T follicular helper cell (primary cell): ENCODE data around the gene NDUFA8.

ENCODE experiments used
- DNase-seq: peaks from one replicate; pipeline ENCODE4 v3.0.0-alpha.2; 2020; ENCODE audit warnings: low read depth
- total RNA-seq, 2 experiments: gene quantifications; one replicate each; lab custom pipeline; 2026; lab: John Stamatoyannopoulos, UW

The NDUFA8 gene
- 17.4 to 18.9 reads per million in 2 experiments for total RNA-seq

GRCh38 chr9:122159026-122159924, at the start of gene NDUFA8, which contains the start of gene MORN5:
Gene NDUFA8 (minus strand): TSS chr9:122159779. CDS start chr9:122159677, 102 bp downstream.
Gene MORN5 (plus strand): TSS chr9:122159908. CDS start chr9:122159973, 65 bp downstream.
- peak; percentile 93 for DNase-seq

DNA sequence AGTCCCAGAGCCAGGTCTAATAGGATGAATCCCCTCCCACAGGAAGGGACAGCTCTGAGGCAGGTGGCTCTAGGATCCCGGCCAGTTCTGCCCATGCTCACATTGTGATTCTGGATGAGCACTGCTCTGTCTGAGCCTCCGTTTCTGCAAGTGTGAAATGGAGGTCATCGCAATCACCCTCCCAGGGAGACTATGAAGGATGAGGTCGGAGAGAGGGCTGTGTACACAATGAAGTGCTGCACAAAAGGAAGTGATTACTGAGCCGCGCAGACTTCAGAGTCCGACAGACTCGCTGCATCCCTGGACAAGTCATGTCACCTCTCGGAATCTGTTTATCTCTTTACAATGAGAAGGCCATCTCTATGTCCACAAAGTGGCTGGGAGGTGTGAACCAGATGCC, 47.5 kb upstream of the NDUFA8 start:
- no peak for DNase-seq

DNA sequence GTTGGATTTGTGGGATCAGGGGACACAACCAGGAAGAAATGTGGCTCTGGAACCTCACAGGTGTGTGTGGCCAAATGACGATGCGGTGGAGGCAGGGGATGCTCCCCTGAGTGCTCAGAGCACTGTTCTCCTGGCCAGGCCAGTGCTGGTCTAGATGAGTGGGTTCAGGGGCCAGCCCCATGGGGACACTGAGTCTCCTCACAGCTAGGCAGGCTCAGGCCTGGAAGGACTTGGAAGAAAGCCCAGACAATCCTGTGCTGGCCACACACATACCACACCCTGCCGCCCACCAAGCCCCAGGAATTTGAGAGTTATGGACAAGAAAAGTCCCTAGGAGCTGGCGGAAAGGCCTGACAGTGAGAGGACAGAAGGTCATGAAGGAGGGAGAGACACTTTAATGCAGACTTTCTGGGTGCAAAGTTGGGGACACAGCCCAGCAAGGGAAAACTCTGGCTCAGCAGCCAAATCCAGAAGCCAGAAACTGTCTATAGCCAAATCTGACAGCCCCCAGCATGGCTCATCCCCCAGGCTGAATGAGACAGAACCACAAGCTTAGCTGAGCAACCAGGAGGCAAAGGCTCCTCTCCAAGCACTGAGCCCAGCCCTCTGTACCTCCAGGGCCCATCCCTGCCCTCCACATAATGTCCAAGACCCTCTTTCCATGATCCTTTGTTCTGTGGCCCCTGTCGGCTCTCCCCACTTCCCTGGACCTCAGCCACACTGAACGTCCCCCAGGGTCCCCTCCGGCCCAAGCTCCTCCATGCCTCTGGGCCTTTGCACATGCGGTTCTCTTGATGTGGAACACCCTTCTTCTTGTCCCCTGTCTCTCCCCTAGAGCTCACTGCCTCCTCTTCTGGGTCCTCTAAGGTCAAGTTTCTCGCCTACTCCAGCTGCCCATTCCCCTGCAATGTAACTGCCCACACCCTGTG, 46.8 kb upstream of the NDUFA8 start:
- no peak for DNase-seq

DNA sequence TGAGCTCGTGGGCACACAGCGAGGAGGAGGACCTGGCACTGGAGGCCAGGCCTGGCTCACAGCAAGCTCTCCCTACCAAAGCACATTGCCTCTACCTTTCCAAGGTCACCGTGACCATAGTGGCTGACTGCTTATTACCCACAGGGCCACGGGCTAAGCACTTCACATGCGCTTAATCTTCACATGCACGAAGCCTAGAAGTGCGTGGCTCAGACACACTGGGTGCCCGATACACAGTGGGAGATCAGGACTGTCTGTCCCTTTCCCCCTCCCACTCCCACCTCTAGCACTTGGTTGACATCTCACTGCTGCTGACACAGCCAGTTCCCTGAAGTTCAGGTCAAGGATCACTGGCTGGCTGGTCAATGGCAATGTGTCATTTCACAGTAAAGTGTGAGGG, 45.6 kb upstream of the NDUFA8 start:
- no peak for DNase-seq

- DNase-seq: no peak
Measured at GRCh38 chr9:122204491-122204890, 44.9 kb upstream of the NDUFA8 start.

- no peak for DNase-seq
Measured at GRCh38 chr9:122204055-122204454, 44.5 kb upstream of the NDUFA8 start.

GRCh38 chr9:122202111-122202510, 42.5 kb upstream of the NDUFA8 start:
- no peak for DNase-seq

GRCh38 chr9:122201641-122202040, 42.1 kb upstream of the NDUFA8 start:
- DNase-seq: no peak

GRCh38 chr9:122200960-122201595, 41.5 kb upstream of the NDUFA8 start:
- DNase-seq: no peak

DNA sequence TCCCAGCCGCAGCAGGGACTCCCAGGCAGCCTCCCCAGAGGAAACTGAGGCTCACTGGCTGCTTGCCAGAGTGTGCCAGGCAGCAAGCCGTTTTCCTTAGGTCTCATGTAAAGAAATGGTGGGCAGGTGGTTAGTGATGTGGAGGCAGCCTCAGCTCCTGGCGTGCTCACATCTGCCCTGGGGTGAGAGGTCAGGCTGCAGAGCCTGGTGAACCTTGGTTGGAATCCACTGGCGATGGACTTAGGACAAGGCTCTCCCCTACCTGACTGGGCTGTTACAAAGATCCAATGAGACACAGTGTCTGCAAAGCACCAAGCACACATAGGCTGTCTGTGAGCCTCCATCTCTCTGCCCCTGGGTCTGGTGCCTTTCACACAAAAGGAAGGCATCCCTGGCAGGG, 38.3 kb upstream of the NDUFA8 start:
- no peak for DNase-seq

DNA sequence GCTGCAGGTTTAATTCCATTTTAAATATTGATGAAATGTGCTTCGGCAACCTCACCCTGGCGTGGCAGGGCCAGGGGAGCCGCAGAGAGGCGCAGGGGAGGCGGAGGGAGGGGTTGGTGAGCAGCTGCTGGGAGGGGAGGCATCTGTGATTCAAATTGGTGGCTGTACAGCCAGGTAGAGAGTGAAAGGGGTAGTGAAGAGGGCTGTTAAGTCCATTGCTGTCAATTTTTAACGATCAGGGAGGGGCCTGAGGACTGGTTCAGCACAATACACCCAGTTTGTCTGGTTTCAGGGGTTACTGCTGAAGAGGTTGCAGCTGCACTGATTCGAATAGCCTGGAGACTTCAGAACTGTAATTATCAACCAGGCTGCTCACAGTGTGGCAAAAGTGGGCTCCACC, 37.8 kb upstream of the NDUFA8 start:
- DNase-seq: no peak

GRCh38 chr9:122195875-122196274, 36.3 kb upstream of the NDUFA8 start:
- DNase-seq: no peak

DNA sequence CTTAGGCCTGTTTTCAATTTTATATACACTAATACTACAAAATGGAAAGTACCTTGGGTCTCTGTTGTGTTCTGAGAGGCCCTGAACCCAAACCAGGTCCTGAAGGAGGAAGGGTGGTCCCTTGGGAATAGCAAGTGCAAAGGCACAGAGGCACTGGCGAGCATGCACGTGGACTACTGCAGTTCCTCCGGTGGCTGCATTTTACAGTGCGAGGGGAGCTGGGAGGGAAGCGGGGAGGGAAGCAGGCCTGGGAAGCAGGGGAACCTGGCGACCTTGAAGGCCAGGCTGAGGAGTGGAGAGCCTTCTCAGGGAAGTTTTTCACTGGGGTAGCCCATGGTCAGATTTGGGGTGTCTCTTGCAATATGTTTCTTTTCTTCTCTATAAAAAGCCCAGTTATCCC, 34.1 kb upstream of the NDUFA8 start:
- no peak for DNase-seq

DNA sequence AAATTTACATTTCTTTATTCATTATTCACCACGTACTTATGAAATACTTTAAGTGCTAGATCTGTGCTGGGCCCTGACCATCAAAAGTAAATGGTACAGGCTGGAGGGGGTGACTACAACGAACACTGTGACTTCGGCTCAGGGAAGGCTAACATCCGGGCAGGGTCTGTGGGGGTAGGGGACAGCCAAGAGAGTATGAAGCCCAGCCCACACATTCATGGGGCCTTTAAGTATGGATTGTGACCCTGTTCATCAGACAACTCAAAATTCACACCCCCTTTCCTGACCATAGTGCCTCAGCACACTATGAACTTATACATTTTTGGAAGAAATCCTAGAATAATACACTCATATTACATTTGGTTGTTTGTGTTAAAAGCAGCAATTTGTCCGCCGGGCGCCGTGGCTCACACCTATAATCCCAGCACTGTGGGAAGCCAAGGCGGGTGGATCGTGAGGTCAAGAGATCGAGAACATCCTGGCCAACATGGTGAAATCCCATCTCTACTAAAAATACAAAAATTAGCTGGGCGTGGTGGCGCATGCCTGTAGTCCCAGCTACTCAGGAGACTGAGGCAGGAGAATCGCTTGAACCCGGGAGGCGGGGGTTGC, 33.4 kb upstream of the NDUFA8 start:
- DNase-seq: no peak

GRCh38 chr9:122192261-122192875, 32.8 kb upstream of the NDUFA8 start:
- DNase-seq: no peak

GRCh38 chr9:122191584-122191983, 32.0 kb upstream of the NDUFA8 start:
- no peak for DNase-seq

- no peak for DNase-seq
Measured at GRCh38 chr9:122190597-122191381, 31.2 kb upstream of the NDUFA8 start.

DNA sequence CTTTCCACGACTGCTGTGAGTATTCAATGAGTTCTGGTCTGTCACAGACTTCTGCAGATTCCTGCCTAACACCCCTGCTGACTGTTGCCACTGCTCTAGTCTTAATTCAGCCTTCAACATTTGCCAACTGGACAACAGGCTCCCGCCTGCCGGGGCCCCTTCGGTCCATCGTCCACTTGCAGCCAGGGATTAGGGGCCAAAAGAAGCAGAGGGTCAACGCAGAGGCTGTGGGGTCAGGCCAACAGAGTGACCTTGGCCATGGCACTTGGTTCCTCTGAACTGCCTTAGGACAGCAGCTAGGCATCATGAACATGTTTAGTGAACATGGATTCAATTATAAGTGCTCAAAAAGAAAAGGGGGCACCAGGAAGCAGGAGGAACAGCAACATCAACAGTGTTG, 28.8 kb upstream of the NDUFA8 start:
- DNase-seq: no peak

GRCh38 chr9:122186777-122187470, 27.3 kb upstream of the NDUFA8 start:
- no peak for DNase-seq

- DNase-seq: no peak
Measured at GRCh38 chr9:122186301-122186700, 26.7 kb upstream of the NDUFA8 start.
